Erythroblast (primary cell): Measurements from ENCODE around the gene SAMSN1.

Source experiments
- GATA1 ChIP-seq: IDR thresholded peaks from 2 replicates; pipeline ENCODE4 v1.6.1; 2011; ENCODE audit warnings: low read depth, mild to moderate bottlenecking, control low read depth, low read length, moderate library complexity
- POLR2A ChIP-seq: IDR thresholded peaks from 2 replicates; pipeline ENCODE4 v1.6.1; 2011; ENCODE audit warnings: mild to moderate bottlenecking, low read length

DNA sequence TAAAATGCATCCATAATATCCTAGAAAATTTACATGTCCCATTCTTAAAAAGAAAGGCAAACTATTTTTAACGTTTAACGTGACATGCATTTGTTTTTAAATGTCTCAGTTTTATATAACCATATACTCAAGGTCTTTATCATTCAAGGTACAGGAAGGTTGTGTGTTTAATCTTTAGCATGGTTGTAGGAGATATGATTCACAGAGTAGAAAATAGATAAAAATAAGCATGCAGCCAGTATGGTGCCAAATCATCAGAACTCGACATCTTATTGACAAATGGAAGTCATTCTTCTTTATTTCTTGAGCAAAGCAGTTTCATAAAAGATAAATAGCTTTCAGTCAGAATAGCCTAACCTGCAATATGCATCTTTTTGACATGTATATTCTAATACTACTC is 51.0 kb downstream of the SAMSN1 start:
- TF ChIP-seq POLR2A, result no peak
- TF ChIP-seq GATA1, result no peak
